Inflammatory macrophage treated with lipopolysaccharide for 1 hour (primary cell): ENCODE results near the gene TJP1.
"Not testable (repeated sequence)": the region's sequence is repeated elsewhere in the genome, so short reads cannot be mapped to it uniquely, and the experiment has no call there.

Experiments used
- DNase-seq, 2 donors: peaks; one replicate each; pipeline ENCODE4 v3.0.0-alpha.2; 2020 to 2022

TJP1 gene

DNA sequence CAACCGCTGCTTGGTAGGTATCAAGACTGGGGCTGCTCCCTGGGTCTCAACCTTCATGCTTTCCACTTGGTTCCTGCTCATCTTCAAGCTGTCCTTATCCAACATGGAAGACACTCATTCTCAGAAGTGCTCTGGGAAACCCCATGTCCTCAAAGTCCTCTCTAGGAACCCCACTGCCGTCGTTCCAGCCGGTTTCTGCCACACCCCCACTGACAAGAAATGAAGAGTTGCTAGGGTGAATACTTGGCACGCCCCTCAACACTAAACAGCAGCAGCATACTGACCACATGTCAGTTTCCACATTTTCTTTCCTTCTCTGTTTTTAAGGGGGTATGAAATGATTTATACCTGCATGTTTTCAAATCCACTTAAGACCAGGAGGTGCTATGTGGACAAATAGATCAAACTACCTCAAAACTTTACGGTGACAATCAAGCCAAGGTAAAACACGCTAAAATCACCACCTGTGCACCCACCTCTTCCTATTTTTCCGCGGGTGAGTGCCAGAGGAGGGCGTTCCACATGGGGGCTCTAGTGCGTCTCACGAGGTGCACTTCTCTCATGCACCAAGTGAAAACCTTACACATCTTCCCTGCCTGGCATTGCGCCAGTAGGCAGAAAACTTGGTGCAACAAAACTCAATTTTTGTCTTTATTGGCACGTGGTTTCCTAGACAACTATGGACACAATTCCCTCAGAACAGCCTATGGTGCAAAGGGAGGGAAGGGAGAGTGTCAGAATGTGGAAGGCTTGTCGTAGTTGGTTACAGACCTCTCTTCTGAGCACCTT lies 125.1 kb downstream of the TJP1 start:
- no peak for DNase-seq

DNA sequence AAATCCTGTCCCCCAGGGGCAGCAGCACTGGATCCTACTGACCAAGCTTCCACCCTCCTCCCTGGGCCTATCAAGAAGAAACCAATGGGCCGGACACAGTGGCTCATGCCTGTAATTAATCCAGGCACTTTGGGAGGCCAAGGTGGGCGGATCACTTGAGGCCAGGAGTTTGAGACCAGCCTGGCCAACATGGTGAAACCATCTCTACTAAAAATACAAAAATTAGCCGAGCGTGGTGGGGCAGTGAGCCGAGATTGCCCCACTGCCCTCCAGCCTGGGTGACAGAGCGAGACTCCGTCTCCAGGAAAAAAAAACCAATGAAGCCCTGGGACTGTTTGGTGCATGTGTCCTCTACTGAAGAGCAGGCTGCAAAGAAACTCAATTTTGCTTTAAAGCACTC lies 125.8 kb downstream of the TJP1 start:
- DNase-seq: not testable (repeated sequence)

DNA sequence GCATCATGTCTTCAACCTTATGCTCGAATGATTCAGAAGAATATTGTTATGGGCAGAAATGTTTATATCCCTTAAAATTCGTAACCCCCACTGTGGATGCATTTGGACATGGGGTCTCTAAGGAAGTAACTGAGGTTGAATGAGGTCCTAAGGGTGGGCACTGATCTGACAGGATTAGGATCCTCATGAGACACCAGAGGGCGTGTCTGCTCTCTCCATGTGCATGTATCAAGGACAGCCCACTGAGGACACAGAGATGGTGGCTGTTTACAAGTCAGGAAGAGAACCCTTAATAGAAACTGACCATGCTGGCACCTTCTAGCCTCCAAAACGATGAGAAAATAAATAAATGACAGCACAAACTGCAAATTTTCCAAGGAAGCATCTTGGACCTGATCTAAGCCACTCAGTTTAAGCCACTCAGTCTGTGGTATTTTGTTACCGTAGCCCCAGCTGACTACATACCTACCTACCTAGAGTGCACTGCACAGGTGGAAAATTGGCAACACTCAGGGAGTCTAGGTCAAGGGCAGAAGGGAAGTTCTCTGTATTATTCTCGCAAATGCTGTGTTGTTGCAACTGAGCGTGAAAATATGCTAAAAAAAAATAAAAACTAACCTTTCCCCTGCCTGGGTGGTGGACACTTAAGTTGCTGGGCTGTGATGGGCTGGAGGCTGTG lies 126.6 kb downstream of the TJP1 start:
- DNase-seq: no peak

DNA sequence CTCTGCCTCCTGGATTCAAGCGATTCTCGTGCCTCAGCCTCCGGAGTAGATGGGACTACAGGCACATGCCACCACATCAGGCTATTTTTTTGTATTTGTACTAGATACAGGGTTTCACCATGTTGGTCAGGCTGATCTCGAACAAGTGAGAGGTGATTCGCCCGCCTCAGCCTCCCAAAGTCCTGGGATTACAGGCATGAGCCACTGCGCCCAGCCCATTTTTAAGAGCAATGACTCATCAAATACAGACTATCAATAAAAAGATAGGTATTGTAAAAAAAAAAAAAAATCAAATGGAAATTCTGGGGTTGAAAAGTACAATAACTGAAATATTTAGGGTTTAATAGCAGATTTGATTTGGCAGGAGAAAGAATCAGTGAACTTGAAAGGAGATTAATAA lies 129.0 kb downstream of the TJP1 start:
- DNase-seq: no peak

DNA sequence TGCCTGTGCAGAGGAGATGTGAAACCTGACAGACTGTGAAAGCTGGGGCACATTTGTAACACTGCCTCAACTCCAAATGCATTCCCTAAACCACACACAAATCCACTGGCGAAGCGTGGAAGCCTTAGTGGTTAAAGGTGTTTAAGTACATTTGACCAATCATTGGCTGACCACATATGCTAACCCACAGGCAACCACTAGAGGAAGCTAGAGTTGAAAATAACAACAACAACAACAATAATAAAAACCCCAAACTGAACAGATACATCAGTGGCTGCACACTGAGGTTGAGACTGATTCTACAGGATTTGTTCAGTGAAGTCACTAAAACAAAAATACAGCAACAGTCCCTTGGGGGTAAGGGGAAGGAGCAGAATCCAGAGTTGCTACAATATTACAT lies 129.7 kb downstream of the TJP1 start:
- no peak for DNase-seq

DNA sequence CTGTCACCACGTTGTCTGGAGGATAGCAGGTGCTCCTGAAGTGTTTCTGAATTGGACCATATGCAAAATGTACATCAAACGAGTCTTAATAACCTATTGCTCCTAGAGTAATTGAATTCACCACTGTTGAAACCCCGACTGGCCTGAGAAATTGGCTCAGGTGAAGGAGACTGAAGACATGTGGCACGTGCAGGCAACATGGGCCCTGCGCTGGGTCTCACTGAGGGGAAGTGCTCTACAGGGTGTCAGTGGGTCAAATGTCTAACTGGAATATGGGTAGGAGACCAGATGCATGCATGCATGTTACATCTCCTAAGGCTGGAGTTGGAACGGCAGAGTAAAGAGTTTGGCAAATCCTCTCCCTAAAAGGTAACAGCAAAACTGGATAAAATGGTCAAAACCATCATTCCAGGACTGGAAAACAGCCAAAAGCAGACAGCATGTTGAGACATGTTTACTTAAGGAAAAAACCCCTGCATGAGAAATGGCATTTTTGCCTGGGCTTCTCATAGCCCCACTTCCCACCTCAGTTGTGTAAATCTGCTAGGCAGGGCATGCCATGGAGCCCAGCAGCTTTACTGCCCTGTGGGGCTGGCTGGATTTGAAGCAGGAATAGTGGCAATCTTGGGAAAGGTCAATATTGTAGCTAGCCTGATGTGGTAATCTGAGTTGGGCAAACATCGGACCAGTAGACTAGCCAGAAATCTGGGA lies 131.3 kb downstream of the TJP1 start:
- no peak for DNase-seq

DNA sequence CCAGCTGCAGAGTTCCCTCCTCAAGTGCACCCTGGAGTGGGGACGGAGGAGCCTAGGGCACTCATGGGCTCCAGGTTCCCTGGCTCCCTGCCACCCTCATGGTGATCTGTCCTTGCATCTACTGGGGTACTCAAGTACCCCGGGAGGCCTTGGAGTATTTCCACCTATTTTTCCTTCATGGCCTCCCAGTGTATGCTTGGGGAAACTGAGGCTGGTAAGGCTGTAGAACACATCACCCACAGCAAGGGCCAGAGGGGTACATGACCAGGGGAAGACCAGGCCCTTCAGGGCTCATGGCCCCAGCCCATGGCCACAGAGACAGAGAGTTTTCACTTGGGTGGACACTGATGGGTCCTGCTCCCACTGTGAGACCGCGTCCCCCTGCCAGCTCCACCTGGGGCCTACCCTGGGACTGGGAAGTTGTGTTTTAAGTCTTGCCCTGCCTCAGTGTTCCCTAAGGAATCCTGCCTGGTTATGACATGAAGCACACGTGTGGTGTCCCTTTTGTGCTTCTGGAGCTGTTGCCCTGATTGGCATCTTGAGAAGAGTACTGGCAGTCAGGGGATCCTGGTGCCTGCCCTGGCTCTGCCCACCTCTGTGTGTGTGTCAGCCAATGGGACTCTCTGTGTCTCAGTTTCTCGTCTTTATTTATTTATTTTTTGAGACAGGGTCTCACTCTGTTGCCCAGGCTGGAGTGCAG lies 132.8 kb downstream of the TJP1 start:
- DNase-seq: no peak

DNA sequence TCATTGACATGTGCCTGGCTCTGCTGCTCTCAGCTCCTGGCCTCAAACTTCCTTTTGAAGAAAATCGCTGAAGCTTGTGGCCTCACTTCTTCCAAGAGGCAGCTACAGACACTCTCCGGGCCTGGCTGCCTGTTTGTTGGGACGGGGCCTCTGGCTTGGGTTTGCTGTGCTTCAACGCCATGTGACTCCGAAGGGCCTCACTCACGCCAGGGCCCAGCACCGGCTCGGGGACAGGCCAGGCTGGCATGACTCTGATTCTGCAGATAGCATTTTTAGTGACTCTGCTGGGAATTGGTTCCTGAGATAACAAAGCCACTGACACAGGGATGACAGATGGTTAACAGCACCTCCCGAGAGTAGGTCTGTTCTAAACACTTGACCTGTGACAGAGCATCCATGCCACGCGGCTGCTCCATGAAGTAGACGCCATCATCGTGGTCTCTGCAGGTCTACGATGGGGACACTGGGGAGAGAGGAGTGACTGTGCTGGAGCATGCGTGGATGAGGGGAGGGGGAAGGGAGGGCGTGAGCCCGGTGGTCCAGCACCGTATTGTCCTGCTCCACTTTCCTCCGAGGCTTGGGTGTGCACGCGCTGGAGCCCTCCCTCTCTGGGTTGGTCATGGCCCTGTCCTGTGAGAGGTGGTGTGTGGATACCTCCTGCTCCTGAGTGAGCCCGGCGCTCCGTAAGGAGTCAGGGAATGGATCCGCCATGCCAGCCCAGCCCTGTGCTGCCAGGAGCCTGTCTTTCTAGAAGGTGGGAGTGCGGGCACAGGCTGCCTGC lies 133.6 kb downstream of the TJP1 start:
- no peak for DNase-seq

DNA sequence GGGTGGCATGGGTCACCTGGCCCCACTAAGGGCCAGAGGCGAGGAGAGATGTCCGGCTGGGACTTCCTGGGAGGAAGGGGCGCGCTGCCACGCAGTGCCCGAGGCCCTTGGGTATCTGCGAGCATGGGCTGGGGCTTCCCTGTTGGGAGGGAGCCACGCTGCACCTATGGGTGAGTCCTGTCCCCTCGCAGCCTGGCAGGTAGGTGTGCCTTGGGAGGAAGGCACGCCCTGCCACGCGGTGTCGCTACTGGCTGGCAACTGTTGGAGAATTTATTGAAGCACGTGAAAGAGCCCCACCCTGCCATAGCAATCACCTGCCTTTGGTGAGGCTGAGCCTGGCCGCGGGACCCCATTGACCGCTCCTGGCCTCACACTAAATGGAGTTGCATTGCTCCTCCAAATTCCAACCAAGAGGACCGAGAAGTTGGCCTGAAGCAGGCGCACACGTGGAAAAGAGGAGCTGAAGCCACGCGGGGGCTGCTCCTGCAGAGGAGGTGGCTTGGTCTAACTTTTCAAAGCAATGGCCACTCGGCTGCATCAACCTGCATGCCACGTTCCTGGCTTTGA lies 134.2 kb downstream of the TJP1 start:
- DNase-seq: no peak

DNA sequence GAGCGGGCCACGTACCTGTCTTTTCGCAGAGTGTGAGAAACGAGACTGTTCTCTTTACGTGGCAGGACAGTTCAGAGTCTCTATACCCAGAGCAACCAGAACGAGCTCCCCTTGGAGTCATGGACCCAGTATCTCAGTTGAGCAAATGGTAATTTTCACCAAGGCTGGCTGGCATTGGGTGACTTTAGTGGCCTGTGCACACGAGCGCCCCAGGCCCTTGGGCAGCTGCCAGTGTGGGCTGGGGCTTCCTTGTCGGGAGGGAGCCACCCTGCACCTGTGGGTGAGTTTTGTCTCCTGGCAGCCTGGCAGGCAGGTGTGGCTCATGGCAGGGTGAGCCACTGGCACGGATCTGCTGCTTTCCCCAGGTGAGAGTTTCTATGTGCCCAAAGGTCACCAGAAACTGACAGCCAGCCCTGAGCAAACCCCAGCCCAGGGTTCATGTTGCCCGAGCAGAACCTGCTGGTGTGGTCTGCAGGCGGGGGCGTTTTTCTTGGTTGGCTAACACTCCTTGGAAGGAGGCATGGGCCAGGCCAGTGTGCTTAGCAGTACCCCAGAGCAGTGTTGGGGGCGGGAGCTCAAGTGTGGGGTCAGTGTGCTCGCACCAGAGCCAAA lies 135.0 kb downstream of the TJP1 start:
- no peak for DNase-seq

DNA sequence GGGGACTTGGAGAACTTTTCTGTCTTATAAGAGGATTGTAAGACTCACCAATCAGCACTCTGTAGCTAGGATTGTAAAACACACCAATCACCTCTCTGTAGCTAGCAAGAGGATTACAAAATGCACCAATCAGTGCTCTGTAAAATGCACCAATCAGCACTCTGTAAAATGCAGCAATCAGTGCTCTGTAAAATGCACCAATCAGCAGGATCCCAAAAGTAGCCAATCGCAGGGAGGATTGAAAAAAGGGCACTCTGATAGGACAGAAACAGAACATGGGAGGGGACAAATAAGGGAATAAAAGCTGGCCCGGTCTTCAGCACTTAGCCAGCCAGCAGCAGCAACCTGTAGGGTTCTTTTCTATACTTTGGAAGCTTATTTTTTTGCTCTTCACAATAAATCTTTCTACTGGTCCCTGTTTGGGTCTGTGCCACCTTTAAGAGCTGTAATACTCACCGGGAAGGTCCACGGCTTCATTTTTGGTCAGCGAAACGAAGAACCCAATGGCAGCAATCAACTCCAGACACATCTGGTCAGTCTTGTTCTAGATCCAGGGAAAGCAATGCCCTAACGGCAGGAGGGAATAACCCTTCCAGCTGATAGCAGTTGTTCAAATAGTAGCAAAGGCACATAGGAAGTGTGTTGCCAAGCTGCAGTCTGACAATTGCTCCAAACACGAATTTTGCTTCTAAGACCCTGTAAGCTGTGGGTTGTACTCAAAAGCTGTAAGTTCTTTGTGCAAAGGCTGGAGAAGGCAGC lies 135.6 kb downstream of the TJP1 start:
- DNase-seq: no peak

DNA sequence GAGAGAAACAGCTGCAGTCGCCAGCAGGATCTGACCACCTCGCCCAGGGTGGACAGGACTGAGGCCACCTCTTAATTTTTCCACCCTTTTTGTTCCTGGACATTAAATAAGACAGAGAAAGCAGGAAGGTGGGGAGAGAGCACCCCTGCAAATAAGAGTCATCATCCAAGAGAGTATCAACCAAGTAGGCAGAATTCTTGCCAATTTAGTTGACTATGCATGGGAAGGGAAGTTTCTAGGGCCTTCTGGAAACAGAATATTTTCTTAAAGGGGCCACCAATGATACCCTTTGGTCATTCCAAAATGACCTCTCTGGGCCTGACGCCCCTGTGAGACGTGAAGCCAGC lies 136.2 kb downstream of the TJP1 start:
- DNase-seq: no peak

DNA sequence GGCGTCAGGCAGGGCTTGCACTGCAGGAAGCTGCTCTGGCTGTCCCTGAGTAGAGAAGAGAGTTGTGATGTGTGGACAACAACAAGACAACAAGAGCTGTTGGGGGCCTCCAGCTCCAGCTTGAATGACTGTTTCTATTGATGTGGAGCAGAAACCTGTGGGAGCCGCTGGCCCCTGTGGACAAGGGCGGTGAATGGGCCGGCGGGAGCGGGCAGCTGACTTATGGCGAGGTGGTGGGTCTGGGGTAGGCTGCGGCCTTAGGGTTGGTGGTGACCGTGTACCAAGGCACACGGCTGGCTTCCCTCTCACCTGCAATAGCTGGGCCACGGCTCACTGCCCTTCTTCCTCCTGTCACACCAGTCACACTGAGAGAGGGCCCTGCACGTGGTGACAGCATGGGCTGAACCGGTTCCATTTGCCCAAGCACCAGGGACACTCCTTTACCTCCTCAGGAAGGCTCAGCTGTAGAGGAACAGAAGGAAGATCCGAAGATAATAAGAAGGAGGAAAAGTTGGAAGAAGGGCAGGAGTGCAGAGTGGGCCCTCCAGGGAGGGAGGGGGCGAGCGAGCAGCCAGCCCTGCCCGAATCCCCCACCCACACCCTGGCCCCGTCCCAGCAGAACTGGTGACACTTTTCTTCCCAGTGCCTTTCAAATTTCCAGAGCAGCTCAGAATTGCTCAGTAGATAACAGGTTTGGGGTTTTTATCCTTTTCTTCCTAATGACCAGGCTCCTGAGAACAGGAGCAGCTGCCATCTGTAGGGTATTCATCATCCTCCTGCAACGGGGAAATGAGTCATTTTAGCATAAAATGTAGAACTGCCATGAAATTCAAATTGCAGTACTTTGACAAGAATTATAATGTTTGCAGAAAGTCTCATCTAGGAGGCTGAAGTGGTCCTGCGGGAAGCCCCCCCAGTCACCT lies 136.9 kb downstream of the TJP1 start:
- no peak for DNase-seq

DNA sequence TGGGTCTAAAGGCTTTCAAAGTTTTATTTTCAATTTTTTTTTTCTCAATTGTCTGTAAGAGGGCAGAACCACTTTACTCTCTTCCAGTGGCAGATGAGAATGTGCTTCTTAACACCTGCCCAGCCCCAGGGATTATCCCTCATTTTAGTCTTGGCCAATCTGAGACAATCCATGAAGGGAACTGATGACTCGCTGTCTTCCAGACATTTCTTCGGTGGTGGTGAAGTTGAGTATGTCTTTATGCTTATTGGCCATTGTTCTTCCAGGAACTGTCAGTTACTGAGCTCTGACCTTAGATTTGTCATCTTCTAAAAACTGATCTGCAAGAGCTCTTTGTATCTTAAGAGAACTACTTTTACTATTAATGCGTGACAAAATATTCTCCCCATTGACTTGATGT lies 139.5 kb downstream of the TJP1 start:
- no peak for DNase-seq

DNA sequence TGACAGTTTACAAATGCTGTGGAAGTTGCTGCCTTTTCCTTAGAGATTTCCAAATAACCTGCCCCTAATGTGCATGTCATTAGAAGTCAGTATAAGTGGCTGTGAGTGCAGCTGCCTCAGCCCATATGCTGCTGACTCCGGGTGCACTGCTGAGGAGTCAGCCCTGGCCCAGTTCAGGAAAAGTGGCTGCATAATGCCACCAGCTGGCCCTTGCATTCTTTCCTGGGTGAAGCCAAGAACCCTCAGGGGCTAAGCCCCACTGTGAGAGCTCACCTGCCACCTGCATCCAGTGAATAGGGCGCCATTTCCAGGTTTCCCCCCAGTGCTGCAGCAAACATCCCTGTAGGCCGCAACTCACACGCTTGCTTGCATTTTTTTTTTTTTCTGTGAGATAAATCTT lies 139.9 kb downstream of the TJP1 start:
- DNase-seq: no peak

DNA sequence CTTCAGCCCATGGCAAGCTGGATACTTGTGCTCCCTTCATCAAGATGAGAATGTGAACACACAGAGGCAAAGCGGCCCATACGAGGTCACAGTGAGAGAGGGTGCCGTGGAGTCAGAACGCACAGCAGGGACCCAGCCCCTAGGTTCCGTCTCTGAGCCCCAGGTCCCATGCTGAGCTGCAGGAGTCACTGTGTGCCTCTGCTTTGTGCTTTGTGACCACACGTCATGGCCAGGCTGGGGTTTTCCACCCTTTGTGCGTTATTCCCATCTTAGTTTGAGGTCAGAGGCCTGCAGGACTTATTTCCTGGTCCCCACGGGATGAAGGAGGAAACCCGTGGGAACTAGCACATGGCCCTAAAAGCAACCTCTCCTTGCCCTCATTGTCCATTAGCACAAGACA lies 140.3 kb downstream of the TJP1 start:
- no peak for DNase-seq

DNA sequence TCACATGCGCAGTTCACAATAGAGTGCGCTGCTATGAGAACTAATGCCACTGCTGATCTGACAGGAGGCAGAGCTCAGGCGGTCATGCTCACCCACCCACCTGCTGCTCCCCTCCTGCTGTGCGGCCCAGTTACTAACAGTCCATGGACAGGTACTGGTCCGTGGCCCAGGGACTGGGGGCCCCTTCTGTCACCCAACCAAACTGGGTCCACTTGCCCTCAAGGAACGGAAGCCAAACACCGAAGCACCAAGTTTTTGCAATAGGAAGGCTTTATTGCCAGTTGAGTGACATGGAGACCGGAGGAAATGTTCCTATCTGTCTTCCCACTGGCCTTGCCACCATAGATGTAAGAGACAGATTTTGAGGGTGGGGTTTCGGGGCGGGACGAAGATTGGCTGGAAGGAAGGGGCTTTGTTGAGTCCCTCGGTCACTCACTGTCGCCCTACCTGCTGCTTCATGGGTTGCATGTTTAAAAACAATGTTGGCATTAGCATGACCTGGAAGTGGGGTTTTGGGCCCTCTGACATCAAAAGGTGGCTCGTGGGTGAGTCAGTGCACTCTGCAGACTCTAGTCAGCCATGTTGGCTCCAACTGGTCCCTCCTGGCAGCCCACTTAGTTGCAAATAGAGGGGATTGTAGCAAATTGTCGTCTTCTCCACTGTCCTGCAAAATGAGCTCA lies 141.0 kb downstream of the TJP1 start:
- no peak for DNase-seq

DNA sequence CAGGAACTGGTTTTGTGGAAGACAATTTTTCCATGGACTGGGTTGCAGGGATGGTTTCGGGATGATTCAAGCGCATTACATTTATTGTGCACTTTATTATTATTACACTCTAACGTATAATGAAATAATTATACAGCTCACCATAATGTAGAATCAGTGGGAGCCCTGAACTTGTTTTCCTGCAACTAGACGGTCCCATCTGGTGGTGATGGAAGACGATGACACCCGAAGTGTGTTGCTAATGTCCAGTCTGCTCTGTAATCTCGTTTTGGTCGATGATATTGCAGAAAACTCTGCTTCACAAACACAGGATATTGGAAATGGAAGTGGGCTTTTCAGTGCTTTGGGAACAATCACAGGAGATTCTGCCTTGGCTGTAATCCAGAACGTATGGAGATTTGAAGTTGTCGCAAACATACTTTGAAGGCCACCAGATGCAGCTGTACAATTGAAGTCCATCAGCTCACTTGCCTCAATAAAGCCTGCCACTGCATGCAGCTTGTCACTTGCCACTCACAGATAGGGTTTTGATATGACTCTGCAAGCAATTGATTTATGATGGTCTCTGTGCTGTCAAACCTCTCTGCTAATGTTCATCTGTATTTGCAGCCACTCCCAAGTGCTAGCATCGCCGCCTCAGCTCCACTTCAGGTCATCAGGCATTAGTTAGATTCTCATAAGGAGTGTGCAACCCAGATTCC lies 141.7 kb downstream of the TJP1 start:
- no peak for DNase-seq
